Right atrium auricular region (tissue), 2 donors: ENCODE measurements around the gene DXO. TPM values are rescaled to one million over a fixed set of nuclear protein-coding genes. Genes with fewer than 3 reads are reported as not detected.

Source experiments
- DNase-seq: peaks from one replicate; pipeline ENCODE4 v3.0.0-alpha.2; 2019; ENCODE audit warnings: low spot score
- H3K27ac ChIP-seq, 2 donors: fragments of 200-600 bp; sonication (generic); 1 replicate in 1 of 2; 2 replicates in 1 of 2; pipeline ENCODE4 v1.5.1; 2016 to 2019
- H3K27me3 ChIP-seq, 2 donors: fragments of 200-600 bp; sonication (generic); one replicate each; pipeline versions ENCODE4 v1.5.1 to v1.6.0; 2017 to 2019
- H3K36me3 ChIP-seq: fragments of 200-600 bp; sonication (generic); one replicate; pipeline ENCODE4 v1.5.1; 2016
- H3K4me1 ChIP-seq, 2 donors: fragments of 200-600 bp; sonication (generic); one replicate each; pipeline versions ENCODE4 v1.5.1 to v1.6.0; 2017 to 2019
- H3K4me3 ChIP-seq, 2 donors: fragments of 200-600 bp; sonication (generic); 1 replicate in 1 of 2; 2 replicates in 1 of 2; pipeline ENCODE4 v1.5.1; 2017 to 2019; ENCODE audit warnings: mild to moderate bottlenecking in 1 of 2, moderate library complexity in 1 of 2
- H3K9me3 ChIP-seq, 2 donors: fragments of 200-600 bp; sonication (generic); one replicate each; pipeline ENCODE4 v1.5.1; 2019
- CTCF ChIP-seq, 2 donors: fragments of 200-600 bp; sonication (generic); IDR thresholded peaks; one replicate each; pipeline ENCODE4 v1.5.1; 2019; ENCODE audit warnings: antibody characterized with exemption in 2 of 2
- total RNA-seq, 2 donors: library from RNA; depleted of rRNA; stranded (reverse); fragments of >200 nt; gene quantifications; one replicate each; pipeline ENCODE4 v1.1.0, GENCODE V29; 2016

The DXO gene
- total RNA-seq, 2 donors from 2014 or later, result 12.1 to 14.1 TPM

GRCh38 chr6:31946370-31946885 is 25.5 kb downstream of the DXO start:
- no peak for DNase-seq
- Histone ChIP-seq H3K36me3 (peaks cover 3% of the 10 kb centered on the region), H3K27ac (peak overlapping the region; percentile 73 to 75), H3K4me3 (peak overlapping the region in 1 of 2 donors; percentile 32), H3K9me3 (no peaks in the 10 kb centered on the region), H3K27me3 (no peaks in the 10 kb centered on the region), H3K4me1 (peaks cover 0 to 20% of the 10 kb centered on the region in 2 donors)
- TF ChIP-seq CTCF (IDR thresholded peaks at IDR 0.05), result no peak

- no peak for TF ChIP-seq CTCF (IDR thresholded peaks at IDR 0.05)
- Histone ChIP-seq H3K4me1 (peaks cover 0 to 20% of the 10 kb centered on the region in 2 donors), H3K4me3 (peak within 1 kb of the TSS in 1 of 2 donors; percentile 32), H3K27ac (peak within 1 kb of the TSS; percentile 73 to 75), H3K27me3 (no peaks in the 10 kb centered on the region), H3K9me3 (no peaks in the 10 kb centered on the region), H3K36me3 (no peaks in the 10 kb centered on the region)
- peak; percentile 88 for DNase-seq
Measured at GRCh38 chr6:31945507-31946369, 26.2 kb downstream of the DXO start, which contains the start of gene CFB. TSS of gene CFB (plus strand) at chr6:31946095. CDS start at chr6:31946222, 127 bp downstream.

- peaks cover 0 to 20% of the 10 kb centered on the region in 2 donors for H3K4me1 ChIP-seq
- H3K36me3 ChIP-seq, result no peaks in the 10 kb centered on the region
- H3K27ac ChIP-seq, result peak overlapping the region; percentile 73 to 75
- no peak overlapping the region for H3K4me3 ChIP-seq
- no peak for TF ChIP-seq CTCF (IDR thresholded peaks at IDR 0.05)
- H3K27me3 ChIP-seq, result no peaks in the 10 kb centered on the region
- no peaks in the 10 kb centered on the region for H3K9me3 ChIP-seq
- no peak for DNase-seq
Measured at GRCh38 chr6:31945154-31945506, 26.8 kb downstream of the DXO start.

- no peaks in the 10 kb centered on the region for H3K27me3 ChIP-seq
- H3K4me1 ChIP-seq, result peaks cover 0 to 20% of the 10 kb centered on the region in 2 donors
- H3K9me3 ChIP-seq, result no peaks in the 10 kb centered on the region
- no peak for DNase-seq
- no peak for TF ChIP-seq CTCF (IDR thresholded peaks at IDR 0.05)
- H3K4me3 ChIP-seq, result no peak overlapping the region
- no peak overlapping the region for H3K27ac ChIP-seq
- H3K36me3 ChIP-seq, result no peaks in the 10 kb centered on the region
Measured at GRCh38 chr6:31943742-31944141, 28.2 kb downstream of the DXO start.

- DNase-seq, result no peak
- Histone ChIP-seq H3K27ac (no peak overlapping the region), H3K4me1 (peaks cover 0 to 7% of the 10 kb centered on the region in 2 donors), H3K36me3 (no peaks in the 10 kb centered on the region), H3K9me3 (no peaks in the 10 kb centered on the region), H3K27me3 (no peaks in the 10 kb centered on the region), H3K4me3 (no peak overlapping the region)
- TF ChIP-seq CTCF (IDR thresholded peaks at IDR 0.05), result no peak
Measured at GRCh38 chr6:31940256-31940664, 31.7 kb downstream of the DXO start.
